Measurements from ENCODE around the gene LRRC1. TPM values are rescaled to one million over a fixed set of nuclear protein-coding genes. Genes with fewer than 3 reads are reported as not detected.
"Not testable (repeated sequence)": the region's sequence is repeated elsewhere in the genome, so short reads cannot be mapped to it uniquely, and the experiment has no call there.

The LRRC1 gene
- total RNA-seq, 1 experiment from 2014 or later, result 3.2 TPM

DNA sequence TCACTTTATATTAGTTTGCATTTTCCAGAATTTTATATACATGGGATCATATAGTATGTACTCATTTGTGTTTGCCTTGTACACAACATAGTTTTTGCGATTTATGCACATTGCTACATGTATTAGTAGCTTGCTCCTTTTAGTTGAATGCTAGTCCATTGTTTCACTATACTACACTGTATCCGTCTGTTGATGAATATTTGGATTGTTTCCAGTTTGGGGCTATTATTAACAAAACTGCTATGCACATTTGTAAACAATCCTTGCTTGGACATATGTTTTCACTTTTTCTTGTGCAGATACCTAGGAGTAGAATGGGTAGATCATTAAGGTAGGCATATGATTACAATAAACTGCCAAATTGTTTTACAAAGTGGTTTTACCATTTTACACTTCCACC, 3.9 kb upstream of the LRRC1 start:
- no peak for DNase-seq (ENCODE audit: extremely low read depth, low read depth)

DNA sequence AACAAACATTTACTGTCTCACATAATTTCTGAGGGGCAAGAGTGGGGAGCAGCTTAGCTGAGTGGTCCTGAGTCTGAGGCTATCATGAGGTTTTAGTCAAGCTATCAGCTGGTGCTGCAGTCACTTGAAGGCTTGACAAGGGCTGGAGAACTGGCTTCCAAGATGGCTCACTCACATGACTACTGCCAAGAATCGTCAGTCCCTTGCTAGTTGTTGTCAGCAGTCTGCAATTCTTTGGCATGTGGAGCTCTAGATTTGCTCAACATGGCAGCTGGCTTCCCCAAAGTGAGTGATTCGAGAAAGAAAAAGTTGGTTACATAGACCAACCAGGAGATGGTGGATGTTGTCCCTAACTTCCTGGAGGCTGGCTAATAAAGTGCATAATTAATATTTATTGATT, 2.8 kb upstream of the LRRC1 start:
- no peak for DNase-seq (ENCODE audit: extremely low read depth, low read depth)

DNA sequence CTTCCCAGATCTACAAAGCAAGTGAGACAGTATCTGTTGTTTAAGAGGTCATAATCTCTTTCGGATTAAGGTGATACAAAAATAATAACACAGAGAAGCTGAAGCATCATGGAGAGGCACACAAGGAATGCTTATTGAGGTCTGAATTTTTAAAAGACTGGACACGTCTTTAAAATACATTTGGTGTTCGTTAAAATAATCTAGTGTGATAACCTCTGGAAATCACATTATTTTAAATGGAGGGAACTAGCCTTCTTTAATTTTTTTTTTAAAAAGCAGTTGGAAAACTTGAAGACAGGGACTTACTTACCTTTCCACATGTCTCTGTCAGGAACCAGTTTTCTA, 1.9 kb upstream of the LRRC1 start:
- no peak for DNase-seq (ENCODE audit: extremely low read depth, low read depth)

DNA sequence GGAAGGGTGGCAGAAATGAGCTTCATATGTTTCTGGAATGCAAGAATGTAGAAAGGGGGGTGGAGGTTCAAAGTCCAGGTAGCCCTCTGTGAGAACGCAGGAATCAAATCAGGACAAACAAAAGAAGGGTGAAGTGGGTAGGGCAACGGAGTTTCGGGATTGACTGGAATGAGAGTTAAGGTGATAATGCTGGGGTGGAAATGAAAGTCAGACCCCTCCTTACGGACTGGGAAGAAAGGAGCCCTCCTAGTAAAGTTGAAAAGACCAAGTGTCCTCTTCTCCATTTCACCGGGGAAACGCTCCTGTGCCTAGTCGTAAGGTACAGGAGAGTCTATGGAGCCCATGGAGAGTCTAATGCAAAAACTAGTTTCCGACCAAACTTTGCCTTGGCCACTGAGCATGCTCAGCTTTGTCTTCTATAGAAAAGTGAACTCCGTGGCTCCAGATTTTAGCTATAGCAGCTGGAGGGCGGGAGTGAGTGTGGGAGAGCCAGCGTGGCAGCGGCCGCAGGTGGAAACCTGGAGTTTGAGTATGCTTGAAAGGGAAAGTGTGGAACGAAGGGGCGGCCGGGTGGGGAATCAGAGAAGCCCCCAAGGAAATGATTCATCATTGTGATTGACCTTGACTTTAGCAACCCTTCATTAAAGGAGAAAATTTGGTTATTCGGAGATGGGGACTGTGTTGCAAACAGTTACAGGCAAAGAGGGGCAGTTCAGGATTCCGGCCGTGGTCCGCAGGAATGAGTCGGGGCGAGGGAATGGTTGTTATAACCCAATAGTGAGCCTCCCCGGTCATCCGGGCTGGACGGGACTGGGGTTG, 1.3 kb upstream of the LRRC1 start:
- peak; percentile 31 for DNase-seq (ENCODE audit: extremely low read depth, low read depth)

DNA sequence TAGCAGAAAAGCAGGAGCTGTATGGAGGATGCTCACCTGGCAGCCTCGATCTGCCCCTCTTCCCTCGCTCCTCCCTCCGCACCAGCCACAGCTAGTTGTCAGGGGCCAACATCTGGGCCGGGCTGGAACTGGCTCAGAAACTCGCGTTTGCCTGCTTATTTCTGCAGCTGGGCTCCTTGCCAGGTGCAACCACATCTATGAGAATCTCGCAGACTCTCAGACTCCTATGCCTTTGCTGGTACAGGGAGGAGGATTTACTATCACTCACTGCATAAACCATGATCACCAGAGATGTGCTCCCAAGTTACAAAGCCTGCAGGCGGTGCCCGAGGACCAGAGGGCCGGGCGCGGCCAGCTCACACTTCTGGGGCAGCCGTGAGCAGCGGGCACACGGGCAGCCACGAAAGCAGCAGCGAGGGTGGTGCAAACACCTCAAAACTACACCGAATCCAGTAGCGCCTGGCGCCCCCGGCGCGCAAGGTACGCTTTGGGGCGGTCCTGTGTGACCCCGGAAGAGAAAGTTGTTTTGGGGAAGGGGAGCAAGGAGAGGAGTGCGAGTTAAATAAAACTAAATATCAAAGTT, 577 bp upstream of the LRRC1 start:
- peak; percentile 53 for DNase-seq (ENCODE audit: extremely low read depth, low read depth)

DNA sequence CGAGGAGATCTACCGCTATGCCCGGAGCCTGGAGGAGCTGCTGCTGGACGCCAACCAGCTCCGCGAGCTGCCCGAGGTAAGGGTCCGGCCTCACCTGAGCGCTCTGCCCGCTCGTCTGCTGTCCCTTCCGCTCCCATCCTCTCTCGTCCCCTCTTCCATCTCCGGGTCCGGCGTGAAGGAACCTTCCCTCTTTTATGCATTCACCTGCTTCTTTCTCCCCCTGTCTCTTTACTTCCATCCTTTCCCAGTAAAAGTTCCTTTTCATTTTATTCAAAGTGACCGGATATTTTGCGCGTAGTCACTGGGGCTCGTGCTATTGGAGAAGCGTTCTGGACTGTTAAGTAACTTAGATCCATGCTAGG, 516 bp downstream of the LRRC1 start:
- no peak for DNase-seq (ENCODE audit: extremely low read depth, low read depth)

DNA sequence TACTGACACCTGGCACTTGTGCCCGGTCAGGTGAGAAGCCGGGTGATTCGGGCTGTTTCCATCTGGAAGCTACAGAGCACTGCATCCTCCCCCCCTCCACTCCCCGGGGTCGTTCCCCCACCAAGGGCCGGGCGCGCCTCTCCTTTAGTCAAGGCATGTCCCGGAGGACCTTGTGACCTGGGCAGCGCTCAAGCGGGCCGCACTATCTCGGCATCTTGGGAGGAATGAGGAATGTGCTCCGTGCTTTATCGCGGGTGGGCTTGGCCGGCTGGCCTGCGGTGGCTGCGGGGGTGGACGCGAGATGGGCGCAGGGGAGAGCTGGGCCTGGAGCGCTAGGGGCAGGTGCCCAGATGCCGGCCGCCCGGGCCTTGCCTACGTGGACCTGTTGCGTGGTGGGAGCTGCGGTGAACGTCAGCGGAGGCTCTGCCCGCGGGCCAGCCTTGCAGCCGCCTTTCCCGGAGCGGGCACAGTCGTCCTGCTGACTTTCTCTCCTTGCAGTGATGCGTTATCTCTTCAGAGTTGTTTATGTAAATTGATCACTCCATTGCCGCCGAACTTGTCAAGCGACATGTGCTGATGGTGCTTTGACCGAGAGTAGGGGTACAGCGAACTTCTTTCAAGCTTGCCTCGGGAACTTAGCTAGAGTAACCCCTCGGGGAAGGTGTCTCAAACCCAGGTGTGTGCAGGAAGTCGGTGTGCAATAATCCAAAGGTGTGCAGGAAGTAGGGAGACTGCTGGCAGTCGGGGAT, 1.1 kb downstream of the LRRC1 start:
- DNase-seq (ENCODE audit: extremely low read depth, low read depth), result no peak

DNA sequence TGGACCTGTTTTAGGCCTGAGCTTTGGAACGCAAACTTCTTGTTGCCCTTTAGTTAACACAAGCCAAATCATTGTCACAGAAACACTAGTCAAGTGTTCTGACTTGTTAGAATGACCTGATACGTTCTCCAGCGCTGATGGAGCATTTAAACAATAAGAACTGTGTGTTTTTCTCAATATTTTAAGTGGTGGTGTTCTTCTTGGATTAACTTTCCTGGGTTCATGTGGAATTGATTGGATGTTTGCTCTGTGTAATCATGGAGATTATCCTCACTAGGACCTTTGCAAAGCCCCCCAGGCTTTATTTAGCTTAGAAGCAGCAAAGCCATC, 1.6 kb downstream of the LRRC1 start:
- DNase-seq (ENCODE audit: extremely low read depth, low read depth), result no peak

DNA sequence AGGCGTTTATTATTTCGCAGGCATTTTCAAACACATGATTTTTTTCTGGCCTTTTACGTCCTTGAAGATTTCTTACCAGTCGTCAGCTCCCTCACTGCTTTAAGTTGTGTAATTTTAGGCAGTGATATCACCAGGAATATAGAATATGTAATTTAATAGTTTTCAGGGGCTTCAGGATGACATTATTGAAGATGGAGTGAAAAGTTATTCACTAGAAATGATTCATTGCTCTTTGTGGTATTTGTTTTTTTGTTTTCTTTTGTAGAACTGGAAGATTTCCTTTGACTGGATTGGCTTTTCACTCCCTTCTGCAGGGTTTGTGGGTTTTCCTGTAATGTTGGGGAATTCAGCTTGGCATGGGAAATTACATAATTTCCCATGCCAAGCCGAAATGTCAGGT, 2.0 kb downstream of the LRRC1 start:
- no peak for DNase-seq (ENCODE audit: extremely low read depth, low read depth)

DNA sequence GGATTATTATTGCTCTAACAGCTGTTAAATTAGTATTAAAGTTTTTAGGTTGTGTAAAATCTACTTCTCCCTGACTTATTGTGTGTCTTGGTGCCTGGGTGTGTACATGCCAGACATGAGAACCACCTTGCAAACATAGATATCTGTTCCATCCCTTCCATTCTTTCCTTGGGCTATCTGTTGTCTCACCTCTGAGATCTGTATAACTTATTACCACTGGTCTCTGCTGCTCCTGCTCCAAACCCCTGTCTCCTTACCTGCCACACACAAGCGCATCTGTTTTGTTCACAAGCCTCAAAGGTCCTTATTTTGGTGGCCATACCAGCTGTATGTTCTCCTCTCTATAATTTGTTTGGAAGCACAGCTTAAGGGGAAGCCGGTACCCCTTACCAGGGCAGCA, 2.5 kb downstream of the LRRC1 start:
- no peak for DNase-seq (ENCODE audit: extremely low read depth, low read depth)

DNA sequence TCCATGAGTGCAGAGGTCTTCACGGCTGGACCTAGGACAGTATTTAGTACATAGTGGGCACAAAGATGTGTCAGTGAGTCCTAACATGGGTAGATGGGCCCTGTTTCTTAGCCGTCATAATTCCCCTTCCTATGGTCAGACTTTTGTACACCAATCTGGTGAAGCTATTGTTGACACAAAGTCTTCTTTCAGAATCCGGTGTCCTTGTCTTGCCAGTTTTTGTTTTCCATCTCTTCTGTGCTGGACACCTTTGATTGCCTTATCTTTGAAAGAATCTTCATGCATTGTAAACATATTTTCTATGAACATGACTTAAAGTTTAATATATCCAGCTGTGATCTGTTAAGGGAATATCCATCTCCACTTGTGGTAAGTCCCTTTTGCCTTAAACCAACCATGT, 4.5 kb downstream of the LRRC1 start:
- no peak for DNase-seq (ENCODE audit: extremely low read depth, low read depth)

DNA sequence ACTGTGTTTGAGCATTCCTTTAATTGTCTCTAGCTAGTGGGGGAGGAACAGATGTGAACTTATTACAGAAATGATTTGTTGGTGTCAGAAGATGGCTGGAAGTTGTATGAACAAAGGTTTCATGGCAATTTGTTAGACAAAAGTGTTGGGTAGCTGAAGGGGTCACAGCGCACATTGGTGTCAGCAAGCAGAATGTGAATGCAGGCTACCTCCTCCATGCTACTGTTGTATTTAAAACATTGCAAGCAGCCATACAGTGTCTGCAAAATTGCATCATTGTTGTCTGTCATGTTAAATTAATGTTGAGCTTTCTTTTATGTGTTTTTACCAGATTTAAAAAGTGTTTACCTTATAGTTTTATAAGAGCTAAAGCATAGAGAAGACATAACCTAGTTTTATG, 6.2 kb downstream of the LRRC1 start:
- no peak for DNase-seq (ENCODE audit: extremely low read depth, low read depth)

DNA sequence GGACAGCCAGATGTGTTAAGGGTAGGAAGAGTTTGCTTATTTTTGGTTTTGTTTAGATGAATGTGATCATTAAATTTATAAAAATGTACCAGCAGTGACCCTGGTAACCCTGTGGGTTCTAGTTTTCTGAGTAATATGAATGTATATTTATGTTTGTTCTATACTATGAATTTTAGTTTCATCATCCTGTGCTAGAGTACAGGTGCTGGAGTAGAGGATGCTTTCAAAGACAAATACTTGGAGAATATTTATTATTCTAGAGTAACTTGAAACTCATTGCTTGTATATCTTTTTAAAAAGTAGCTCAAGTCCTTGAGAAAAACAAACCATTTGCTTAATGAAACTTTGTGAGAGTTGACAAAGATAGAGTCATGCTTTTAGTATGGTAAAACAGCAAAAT, 7.8 kb downstream of the LRRC1 start:
- DNase-seq (ENCODE audit: extremely low read depth, low read depth), result no peak

DNA sequence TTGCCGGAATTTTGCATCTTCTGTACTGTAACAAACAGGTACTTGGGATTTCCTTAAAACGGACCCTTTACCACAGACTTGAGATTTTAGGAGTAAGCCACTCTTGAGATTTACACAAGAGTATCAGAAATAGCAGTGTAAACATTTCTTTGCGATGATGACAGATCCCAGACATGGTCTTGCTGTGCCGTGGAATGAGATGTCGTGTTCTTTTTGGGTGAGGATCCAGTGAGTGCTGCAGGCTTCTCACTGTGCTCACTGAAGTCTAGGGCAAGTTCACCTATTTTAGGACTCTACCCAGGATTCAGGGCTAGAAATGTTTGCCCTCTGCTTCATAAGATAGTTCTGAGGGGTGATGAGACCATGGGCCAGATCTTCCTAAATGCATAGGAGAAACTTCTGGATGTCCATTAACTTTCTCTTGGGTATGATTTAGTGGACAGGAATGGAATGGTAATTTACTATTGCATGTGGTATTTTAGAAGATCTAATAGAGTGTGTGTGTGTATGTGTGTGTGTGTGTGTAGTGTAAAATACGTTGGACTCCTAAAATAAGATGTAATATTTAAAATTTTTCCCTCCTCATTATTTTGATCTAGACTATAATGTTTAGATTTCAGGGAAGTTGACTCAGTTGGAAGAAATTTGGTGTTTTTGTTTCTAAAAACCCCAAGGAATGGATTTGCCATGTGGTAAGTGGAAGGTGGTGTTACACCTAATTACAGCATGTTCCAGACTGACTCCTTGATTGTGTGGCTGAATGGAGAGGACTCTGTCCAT, 8.5 kb downstream of the LRRC1 start:
- DNase-seq (ENCODE audit: extremely low read depth, low read depth), result no peak

DNA sequence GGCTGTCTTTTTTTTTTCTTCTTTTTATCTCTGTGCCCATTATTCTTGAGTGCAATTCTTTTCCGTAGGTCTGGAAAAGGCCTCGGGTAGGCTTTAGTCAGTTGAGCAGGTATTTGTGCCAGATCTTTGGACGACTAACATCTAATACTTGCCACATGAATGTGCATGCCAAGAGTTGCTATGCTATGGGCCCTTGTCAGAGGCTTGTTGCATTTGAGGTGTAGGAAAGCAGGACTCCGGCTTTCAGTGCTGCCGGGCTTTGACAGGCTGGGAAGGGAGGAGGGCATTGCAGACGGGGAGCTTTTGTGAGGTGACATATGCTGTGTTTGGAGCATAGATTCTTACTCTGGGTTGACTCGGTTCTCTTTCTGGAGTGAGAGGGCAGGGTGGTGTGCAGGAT, 10.2 kb downstream of the LRRC1 start:
- no peak for DNase-seq (ENCODE audit: extremely low read depth, low read depth)

DNA sequence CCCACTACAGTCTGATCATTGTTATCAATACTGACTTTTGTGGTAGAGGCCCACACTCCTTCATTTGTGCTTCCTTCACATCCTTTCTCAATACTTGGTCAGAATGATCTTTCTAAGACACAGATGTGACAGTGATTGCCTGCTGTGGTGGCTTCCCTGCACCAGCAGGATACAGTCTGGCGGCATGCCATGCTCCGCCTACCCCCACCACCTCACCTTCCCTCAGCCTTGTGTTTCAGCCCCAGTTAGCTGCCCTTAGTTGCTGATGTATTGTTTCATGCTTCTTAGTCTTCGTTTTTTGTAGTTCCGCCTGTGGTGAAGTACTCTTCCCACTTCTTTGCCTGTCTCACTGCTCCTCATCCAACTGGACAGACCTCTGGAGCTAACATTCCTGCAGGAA, 10.9 kb downstream of the LRRC1 start:
- DNase-seq (ENCODE audit: extremely low read depth, low read depth), result no peak

DNA sequence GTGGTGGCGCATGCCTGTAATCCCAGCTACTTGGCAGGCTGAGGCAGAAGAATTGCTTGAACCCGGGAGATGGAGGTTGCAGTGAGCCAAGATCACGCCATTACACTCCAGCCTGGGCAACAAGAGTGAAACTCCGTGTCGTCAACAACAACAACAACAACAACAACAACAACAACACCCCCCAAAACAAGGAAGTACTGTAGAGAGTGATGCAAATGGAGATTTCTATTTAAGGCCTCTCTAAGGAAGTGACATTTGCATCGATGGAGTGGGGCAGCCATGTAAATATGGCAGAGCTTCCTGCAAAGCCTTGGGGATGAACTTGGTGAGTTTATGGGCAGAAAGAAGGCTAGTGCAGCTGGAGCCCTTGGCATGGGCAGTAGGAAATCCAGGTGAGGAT, 12.8 kb downstream of the LRRC1 start:
- DNase-seq (ENCODE audit: extremely low read depth, low read depth), result not testable (repeated sequence)

DNA sequence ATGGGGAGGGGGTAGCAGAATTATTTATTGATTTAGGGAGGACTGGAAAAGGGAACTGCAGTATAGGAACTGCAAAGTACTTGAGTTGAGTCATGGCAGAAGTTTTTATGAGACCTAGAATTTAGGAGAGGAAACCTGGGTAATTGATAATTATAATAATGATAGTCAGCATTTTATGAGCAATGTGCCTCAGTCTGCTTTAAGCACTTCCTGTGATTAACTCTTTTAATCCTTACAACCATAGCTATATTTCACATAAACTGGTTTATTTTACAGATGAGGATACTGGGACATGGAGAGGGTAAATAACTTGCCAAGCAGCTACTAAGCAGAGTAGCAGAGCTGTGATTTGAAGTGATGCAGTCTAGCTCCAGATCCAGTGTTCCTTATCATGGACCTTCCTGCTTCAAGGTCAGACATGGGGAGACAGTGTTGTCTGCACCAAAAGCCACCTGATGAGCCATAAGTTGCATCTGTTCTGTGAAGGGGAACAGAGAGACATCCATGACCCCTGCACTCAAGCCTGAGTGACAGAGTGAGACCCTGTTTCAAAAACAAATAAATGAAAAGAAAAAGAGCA, 13.6 kb downstream of the LRRC1 start:
- DNase-seq (ENCODE audit: extremely low read depth, low read depth), result no peak

DNA sequence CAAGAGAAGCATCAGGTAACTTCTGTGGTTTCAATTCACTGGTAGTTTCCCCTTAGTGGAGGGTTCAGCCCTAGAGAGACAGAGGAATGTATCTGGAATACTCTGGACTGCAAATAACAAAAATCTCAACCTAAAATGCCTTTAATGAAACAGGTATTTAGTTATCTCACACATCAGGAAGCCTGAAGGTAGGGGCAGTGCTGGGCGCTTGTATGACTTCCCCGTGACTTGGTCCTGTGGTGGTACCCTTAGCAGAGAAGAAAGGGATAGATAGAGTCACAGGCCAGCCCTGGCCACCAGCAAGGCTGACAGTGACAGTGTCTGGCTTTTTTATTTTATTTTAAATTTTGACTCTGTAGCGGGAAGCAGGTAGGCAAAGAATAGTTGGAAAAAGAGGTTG, 14.9 kb downstream of the LRRC1 start:
- DNase-seq (ENCODE audit: extremely low read depth, low read depth), result no peak

DNA sequence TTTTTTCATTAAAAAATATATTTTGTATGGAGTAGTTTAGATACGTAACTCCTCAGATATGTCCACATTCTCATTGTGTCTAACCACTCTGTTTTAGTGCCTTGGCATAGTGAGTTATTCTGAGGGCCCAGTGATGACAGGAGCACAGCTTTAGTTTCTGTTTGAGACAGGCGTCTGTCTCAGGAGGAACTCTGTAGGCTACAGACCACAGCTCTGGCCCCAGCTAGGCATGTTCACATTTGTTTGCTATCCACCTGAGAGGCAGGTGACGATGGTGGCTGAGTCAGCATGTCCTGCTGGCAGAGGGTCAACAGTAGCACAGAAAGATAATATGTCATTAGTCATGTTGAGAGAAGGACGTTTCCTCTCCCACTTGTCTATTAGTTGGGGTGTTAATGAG, 16.3 kb downstream of the LRRC1 start:
- no peak for DNase-seq (ENCODE audit: extremely low read depth, low read depth)

DNA sequence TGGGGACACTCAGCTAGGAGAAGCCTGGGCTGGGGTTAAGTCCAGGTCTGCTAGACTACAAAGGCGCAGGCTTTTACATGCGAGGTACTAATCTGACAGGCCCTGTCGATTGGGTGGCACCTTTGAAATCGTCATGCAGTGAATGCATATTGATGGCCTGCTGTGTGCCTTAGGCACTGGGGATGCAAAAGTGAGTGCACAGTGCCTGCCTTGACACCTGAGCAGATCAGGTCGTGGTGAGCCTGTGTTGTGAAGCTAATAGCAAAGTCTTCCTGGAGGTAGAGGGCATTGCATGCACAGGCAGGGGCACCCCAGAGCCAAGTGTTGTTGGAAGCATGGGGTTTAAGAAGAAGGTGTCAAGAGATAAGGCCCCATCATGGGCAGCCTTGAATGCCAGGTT, 16.9 kb downstream of the LRRC1 start:
- no peak for DNase-seq (ENCODE audit: extremely low read depth, low read depth)
